Subcutaneous adipose tissue (tissue), 4 donors: ENCODE data around the gene RORB. TPM values are rescaled to one million over a fixed set of nuclear protein-coding genes. Genes with fewer than 3 reads are reported as not detected.

ENCODE experiments used
- total RNA-seq, 4 donors: library from RNA; depleted of rRNA; stranded (reverse); fragments of >200 nt; gene quantifications; one replicate each; pipeline ENCODE4 v1.1.0, GENCODE V29; 2016
- TF ChIP-seq, protein P1 (sequence below): fragments of 450-650 bp; IDR thresholded peaks from one replicate; pipeline ENCODE4 v1.5.1; 2016; ENCODE audit warnings: low read depth, mild to moderate bottlenecking, control low read depth, antibody characterized with exemption, moderate library complexity

RORB gene
- total RNA-seq, 4 donors from 2014 or later, result 0.51 to 10.2 (median 1.7) TPM

GRCh38 chr9:74513221-74513620 lies 16.1 kb downstream of the RORB start:
- TF ChIP-seq, protein P1, sequence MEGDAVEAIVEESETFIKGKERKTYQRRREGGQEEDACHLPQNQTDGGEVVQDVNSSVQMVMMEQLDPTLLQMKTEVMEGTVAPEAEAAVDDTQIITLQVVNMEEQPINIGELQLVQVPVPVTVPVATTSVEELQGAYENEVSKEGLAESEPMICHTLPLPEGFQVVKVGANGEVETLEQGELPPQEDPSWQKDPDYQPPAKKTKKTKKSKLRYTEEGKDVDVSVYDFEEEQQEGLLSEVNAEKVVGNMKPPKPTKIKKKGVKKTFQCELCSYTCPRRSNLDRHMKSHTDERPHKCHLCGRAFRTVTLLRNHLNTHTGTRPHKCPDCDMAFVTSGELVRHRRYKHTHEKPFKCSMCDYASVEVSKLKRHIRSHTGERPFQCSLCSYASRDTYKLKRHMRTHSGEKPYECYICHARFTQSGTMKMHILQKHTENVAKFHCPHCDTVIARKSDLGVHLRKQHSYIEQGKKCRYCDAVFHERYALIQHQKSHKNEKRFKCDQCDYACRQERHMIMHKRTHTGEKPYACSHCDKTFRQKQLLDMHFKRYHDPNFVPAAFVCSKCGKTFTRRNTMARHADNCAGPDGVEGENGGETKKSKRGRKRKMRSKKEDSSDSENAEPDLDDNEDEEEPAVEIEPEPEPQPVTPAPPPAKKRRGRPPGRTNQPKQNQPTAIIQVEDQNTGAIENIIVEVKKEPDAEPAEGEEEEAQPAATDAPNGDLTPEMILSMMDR, result no peak

DNA sequence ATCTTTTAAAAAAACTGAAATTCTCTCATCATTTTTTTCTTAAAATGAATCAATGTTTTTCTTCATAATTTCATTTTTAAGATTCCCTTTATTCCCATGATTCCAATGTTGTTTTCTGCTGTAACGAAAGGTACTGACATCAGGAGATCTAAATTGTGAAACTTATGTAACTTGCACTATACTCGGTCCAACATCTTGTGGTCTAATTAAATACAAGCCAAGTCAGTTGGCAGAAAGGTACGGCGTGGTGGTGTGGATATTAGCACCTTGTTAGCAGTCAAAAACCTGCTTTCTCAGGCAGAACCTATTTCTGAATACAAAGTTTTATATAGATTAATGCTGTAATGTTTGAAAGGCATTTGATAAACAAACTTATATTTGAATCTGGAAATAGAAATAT lies 20.1 kb downstream of the RORB start:
- TF ChIP-seq, protein P1, result no peak

GRCh38 chr9:74519419-74519818 lies 22.3 kb downstream of the RORB start:
- TF ChIP-seq, protein P1, result no peak

- TF ChIP-seq, protein P1, result no peak
Measured at GRCh38 chr9:74521009-74521408, 23.9 kb downstream of the RORB start.

DNA sequence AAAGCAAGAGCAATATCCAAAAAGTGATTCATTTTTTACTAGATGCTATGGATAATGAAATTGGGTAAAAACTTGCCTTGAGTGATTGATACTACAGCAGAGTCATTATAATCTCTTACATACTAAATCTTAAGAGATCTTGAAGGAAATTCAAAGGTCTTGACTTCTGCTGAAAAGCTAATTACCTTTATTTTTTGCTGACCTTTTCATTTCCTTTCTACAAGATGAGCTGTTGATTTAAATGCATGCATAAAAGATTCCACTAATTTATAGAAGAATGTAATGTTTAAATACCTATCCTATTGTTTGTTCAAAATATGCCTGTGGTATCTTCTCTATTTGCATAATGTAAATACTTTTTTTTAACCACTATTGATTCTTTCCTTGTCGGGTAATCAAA lies 27.2 kb downstream of the RORB start:
- TF ChIP-seq, protein P1, result no peak

DNA sequence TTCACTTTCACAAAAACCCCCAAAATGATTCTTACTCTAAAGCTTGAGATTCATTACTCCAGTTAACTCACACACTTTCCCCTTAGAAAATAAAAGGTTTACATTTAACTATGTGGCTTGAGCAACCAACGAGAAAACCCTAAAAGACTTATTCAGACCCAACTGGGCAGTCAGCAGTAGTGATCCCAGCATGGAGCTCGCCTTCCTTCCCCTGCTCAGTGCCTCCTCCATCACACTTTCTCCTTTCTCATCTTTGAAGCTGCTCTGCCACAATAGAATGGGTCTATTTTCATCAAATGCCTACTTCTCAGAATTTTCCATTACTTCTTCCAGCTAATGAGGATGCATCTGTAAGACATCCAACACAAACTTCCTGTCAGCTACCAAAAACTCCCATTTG lies 29.1 kb downstream of the RORB start:
- TF ChIP-seq, protein P1, result no peak

- TF ChIP-seq, protein P1, result no peak
Measured at GRCh38 chr9:74527718-74528117, 30.6 kb downstream of the RORB start.
